GM18507 (cell line): Measurements from ENCODE around the gene PHLPP1.
A peak's percentile ranks its signal among the peaks of the same experiment; 100 is the strongest.

ENCODE experiments used
- DNase-seq: peaks from one replicate; pipeline ENCODE4 v3.0.0; 2011; ENCODE audit warnings: low read depth; ENCODE audit not compliant: insufficient read length; ENCODE audit errors: extremely low spot score
- FAIRE-seq: peaks from 2 replicates; lab custom pipeline; 2011; peaks lifted over from hg19 to GRCh38; lab: Jason Lieb, UNC

The PHLPP1 gene

DNA sequence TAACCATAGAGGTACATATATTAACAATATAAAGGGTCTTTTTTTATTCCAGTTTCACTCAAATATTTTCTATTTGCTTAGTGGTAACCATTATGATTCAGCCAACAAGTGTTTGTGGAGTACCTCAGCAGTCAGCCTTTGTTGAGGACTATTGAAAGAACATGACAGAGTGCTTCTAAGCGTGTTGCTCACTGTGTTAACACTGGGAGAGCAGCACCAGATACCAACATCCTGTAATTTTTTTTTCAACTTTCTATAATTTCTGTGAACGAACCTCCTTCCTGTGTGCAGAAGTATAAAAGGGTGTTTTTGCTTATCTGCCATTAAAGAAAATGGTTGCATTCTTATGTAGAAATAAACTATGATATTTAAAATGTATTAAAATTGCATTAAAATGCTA, 239.0 kb downstream of the PHLPP1 start:
- FAIRE-seq, result no peak
- no peak for DNase-seq

GRCh38 chr18:62957885-62958472, 242.6 kb downstream of the PHLPP1 start:
- FAIRE-seq (peak; percentile 76), DNase-seq (no peak)

- no peak for DNase-seq
These were observed 244.1 kb downstream of the PHLPP1 start for GRCh38 chr18:62959481-62959880.

GRCh38 chr18:62963507-62963906, 248.2 kb downstream of the PHLPP1 start:
- DNase-seq (no peak), FAIRE-seq (no peak)

More at GRCh38 chr18:62959481-62959880, 244.1 kb downstream of the PHLPP1 start:
- no peak for FAIRE-seq

- DNase-seq (no peak), FAIRE-seq (no peak)
These were observed 249.1 kb downstream of the PHLPP1 start for GRCh38 chr18:62964432-62964831.

GRCh38 chr18:62967089-62967488, 251.7 kb downstream of the PHLPP1 start:
- no peak for DNase-seq
- FAIRE-seq, result no peak

GRCh38 chr18:62973689-62974088, 258.3 kb downstream of the PHLPP1 start:
- FAIRE-seq, result no peak
- DNase-seq, result no peak

DNA sequence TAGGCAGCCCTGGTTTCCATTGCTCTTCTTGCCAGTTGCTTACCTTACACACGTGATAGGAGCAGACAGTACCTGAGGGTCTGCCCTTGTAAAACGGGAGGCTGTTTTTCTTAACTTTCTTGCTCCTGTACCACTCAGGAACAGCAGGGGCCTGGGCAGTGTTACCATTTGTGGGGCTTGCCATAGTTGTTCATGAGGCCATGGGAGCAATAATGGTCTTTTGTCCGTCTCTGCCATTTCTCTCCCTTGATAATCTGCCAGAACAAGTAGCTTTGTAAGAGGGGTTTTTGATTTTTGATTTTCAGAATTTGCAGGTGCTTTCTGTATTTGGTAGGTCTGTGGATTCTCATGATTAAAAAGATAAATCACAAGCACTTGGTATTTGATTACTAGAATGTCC, 259.0 kb downstream of the PHLPP1 start:
- DNase-seq, result no peak
- no peak for FAIRE-seq

- no peak for FAIRE-seq
- DNase-seq, result no peak
These were observed 259.8 kb downstream of the PHLPP1 start for GRCh38 chr18:62974928-62975675.

GRCh38 chr18:62975785-62976184, 260.4 kb downstream of the PHLPP1 start:
- no peak for DNase-seq
- FAIRE-seq, result no peak

GRCh38 chr18:62976227-62976626, 260.9 kb downstream of the PHLPP1 start:
- no peak for FAIRE-seq
- DNase-seq, result no peak

- FAIRE-seq, result no peak
These were observed 262.2 kb downstream of the PHLPP1 start for GRCh38 chr18:62977512-62977911.

GRCh38 chr18:62978251-62979049, 263.1 kb downstream of the PHLPP1 start:
- FAIRE-seq, result no peak
- DNase-seq, result no peak

More at GRCh38 chr18:62977512-62977911, 262.2 kb downstream of the PHLPP1 start:
- DNase-seq, result no peak

GRCh38 chr18:62979176-62979575, 263.8 kb downstream of the PHLPP1 start:
- no peak for DNase-seq
- no peak for FAIRE-seq

- DNase-seq (no peak), FAIRE-seq (no peak)
These were observed 264.6 kb downstream of the PHLPP1 start for GRCh38 chr18:62979900-62980299.

DNA sequence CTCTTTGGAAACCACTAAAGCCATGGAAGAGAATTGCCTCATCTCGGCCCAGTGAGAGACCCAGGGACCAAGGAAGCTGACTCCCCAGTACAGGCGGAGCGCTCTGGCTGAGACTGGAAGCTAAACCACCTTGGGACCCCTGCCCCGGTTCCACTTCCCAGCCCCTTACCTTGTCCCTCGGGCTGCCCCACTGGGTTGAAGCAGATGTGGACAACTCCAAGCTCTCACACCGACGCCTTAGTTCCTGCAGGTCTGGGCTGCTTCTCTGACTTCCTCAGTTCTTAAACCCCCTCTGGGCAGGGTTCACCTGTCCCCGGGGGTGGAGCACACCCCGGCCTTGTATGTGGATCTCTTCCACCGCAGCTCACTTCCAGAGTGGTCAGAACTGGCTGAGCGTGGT, 266.2 kb downstream of the PHLPP1 start:
- DNase-seq (no peak), FAIRE-seq (no peak)

DNA sequence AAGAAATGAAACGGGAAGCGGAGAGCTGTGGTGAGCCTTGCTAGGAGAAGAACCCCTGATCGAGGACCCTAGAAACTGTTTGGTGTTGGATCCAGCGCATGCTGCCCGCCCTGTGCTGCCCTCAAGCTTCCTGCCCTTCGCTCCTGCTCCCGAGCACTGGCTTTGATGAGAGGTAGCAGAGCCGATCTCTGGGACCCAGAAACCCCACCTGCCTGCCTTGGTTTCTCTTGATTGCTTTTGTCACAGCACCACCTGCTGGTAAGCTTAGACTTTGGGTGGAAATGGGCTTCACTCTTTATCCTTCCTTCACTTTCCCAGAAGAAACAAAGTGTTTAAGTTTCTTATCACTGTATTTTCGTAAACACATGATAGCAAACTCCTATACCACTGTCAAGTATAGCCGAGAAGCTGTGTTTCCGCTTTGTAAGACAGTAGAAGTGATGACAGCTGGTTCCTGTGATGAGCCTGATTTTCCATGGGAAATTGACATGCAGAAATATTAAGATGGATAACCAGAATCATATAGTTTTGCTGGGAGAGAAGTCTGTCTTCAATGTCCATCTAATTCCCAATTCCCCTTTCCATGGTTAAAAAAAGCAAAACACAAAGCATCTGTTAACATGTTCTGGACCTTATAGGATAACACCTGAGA, 267.4 kb downstream of the PHLPP1 start:
- FAIRE-seq (peak; percentile 87), DNase-seq (peak; percentile 51)

GRCh38 chr18:62984656-62985315, 269.4 kb downstream of the PHLPP1 start:
- no peak for FAIRE-seq
- no peak for DNase-seq

DNA sequence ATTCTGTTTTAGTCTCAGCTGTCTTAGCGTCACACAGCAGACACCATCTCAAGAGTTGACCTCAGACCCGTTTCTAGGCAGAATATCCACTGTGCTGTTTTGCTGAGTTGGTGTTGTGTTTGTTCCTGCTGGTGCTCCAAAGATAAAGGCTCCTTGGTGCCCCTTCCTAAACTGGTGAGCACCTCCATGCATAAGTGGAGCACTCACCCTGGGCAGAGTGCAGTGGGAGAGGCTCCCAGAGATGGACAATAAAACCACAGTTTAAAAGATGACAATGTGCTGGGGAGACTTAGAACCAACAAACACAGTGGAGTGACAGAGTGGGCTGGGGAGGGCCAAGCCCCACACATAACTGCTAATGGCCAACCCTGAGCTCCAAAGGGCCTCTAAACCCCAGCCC, 271.1 kb downstream of the PHLPP1 start:
- no peak for FAIRE-seq
- no peak for DNase-seq
